ENCODE measurements around the gene KANK2.

KANK2 gene

GRCh38 chr19:11225815-11226214, 28.5 kb upstream of the KANK2 start:
- no peak for DNase-seq (ENCODE audit: low spot score)

DNA sequence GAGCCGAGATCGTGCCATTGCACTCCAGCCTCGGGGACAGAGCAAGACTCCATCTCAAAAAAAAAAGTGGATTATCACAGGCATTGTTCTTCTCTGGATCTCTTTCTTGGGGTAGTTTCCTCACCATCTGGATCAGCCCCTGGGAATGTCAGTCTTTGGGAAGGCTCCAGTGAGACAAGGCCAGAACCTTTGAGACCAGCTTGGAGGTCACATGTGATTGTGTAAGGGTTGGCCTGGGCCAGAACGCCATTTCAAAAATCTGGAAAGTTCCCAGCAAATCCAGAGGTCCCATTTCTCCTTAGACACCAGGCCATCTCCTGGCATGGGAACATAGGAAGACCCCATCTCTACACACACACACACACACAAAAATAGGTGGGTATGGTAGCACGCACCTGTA, 27.8 kb upstream of the KANK2 start:
- no peak for DNase-seq (ENCODE audit: low spot score)

- no peak for DNase-seq (ENCODE audit: low spot score)
These were observed 27.1 kb upstream of the KANK2 start for GRCh38 chr19:11224429-11224828.

GRCh38 chr19:11223200-11223599, 25.9 kb upstream of the KANK2 start:
- DNase-seq (ENCODE audit: low spot score) = no peak

DNA sequence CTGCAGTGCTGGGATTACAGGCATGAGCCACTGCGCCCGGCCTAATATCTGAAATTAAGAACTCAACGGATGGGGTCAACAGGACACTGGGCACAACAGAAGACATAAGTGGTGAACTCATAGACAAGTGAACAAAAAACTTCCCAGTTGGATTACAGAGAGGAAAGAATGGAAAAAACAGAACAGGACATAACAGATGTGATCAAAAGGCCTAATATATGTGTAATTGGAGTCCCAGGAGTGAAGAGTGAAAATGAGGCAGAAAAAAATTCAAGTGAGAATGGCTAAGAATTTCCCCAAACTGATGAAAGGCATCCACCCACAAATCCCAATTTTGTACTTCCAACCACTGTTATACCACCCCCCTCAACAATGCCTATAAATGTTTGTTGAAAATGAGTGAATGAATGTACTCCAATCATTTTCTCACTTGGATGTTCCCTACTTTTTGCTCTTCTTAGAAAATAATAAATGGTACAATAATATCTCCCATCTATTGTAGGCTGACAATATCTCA, 23.8 kb upstream of the KANK2 start:
- DNase-seq (ENCODE audit: low spot score) = no peak

DNA sequence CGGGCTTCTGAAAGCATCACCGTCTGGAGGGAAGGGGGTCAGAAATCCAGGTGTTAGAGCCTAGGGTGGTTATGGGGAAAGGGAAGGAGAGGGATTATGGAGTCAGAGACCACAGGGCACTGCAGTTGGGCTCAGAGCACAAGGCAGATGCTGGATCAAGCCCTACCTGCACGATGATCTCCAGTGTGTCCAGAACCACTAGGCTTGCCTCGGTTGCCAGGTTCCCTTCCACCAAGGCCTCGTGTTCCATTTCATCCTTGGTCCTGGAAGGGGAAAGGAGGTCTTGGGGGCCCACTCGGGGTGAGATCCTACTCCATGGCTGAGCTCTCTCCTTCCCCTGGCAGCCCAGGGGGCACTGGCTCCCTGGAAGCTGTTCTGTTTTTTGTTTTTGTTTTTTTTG, 17.0 kb upstream of the KANK2 start:
- DNase-seq (ENCODE audit: low spot score) = no peak

DNA sequence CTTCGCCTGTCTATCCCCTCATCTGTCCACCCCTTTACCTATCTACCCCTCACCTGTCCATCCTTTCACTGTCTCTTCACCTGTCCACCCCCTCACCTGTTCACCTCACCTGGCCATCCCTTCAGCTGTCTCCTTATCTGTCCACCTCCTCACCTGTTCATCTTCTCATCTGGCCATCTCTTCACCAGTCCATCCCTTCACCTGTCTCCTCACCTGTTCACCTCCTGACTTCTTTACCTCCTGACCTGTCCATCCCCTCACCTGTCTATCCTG, 13.2 kb upstream of the KANK2 start:
- no peak for DNase-seq (ENCODE audit: low spot score)

DNA sequence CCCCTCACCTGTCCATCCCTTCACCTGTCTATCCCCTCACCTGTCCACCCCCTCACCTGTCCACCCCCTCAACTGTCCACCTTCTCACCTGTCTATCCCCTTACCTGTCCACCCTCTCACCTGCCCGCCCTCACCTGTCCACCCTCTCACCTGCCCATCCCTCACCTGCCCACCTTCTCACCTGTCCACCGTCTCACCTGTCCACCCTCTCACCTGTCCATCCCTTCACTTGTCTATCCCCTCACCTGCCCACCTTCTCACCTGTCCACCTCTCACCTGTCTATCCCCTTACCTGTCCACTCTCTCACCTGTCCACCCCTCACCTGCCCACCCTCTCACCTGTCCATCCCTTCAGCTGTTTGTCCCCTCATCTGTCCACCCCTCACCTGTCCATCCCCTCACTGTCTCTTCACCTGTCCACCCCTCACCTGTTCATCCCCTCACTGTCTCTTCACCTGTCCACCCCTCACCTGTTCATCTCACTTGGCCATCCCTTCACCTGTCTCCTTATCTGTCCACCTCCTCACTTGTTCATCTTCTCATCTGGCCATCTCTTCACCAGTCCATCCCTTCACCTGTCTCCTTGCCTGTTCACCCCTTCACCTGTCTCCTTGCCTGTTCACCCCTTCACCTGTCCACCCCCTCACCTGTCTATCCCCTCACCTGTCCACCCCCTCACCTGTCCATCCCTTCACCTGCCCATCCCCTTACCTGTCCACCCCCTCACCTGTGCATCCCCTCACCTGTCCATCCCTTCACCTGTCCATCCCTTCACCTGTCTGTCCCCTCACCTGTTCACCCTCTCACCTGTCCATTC, 12.7 kb upstream of the KANK2 start:
- no peak for DNase-seq (ENCODE audit: low spot score)

DNA sequence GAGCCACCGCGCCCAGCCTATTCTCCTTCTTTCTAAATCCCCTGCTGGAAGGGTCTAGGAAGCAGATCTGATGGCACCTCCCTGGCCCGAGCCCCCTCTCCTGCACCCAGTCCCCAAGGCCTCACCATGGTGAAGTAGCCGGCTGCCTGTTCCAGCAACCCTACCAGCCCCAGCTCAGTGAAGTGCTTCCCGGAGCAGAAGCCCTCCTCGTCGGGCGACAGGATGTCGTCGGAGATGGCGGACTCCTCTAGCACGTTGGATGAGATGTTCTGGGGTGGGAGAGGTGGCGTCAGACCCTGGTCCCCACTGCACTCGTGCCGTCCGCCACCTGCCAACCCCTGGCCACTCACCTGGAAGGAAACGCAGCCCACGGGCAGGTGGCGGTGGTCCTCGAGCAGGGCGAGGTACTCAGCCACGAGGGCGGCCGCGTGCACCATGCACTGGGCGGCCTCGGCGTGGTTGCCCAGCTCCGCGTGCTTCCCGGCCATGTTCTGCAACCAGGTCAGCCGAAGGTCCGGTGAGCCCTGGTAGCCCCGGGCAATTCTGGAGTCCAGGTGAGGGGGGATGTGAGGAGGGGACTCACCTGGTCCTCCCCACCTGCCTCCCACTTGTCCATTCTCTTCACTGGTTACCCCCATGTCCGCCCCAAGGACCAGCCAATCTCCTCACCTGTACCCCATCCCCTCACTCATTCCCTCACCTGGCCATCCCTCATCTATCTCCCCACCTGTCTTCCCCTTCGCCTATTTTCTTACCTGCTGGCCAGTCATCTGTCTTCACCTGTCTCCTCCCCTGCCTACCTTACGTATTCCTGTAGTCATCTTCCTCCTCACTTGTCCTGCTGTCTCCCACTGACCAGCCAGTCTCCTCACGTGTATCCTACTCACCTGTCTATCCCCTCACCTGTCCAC, 11.5 kb upstream of the KANK2 start:
- DNase-seq (ENCODE audit: low spot score) = no peak

DNA sequence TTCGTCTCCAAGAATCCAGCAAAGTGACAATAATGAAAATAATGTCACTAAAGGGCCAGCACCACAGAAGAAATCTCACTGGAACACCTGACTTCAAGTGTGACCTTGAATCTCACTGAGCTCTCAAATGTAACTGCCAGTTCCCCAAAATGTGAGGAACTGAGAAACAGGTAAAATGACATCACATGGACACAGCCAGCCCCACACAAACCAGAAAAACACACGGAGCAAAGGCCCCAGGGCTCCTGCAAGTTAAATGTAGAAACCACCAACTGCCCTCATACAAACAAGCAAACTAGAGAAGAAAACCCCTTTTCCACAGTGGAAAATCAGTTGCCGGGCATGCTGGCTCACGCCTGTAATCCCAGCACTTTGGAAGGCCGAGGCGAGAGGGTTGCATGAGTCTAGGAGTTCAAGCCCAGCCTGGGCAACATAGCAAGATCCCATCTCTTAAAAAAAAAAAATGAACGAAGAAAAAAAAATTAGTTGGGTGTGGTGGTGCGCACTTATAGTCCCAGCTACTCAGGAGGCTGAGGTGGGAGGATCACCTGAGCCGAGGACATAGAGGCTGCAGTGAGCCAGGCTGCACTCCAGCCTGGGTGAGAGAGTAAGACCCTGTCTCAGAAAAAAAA, 8.7 kb upstream of the KANK2 start:
- no peak for DNase-seq (ENCODE audit: low spot score)

DNA sequence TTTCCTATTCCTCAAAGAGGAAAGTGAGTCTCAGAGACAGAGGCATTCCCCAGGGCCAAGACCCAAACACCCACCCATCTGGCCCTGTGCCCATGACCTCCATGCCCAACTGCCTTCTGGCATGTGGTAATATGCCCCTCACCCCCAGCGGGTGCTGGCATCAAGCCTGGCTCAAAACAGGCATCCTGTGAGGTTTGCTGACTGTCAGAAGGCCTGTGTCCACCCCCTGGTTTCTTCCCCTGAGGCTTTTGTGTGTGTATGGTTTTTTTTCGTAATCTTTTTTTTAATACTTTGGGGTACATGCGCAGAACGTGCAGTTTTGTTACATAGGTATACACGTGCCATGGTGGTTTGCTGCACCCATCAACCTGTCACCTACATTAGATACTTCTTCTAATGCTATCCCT, 7.6 kb upstream of the KANK2 start:
- DNase-seq (ENCODE audit: low spot score) = no peak

GRCh38 chr19:11204076-11204602, 6.8 kb upstream of the KANK2 start:
- no peak for DNase-seq (ENCODE audit: low spot score)

DNA sequence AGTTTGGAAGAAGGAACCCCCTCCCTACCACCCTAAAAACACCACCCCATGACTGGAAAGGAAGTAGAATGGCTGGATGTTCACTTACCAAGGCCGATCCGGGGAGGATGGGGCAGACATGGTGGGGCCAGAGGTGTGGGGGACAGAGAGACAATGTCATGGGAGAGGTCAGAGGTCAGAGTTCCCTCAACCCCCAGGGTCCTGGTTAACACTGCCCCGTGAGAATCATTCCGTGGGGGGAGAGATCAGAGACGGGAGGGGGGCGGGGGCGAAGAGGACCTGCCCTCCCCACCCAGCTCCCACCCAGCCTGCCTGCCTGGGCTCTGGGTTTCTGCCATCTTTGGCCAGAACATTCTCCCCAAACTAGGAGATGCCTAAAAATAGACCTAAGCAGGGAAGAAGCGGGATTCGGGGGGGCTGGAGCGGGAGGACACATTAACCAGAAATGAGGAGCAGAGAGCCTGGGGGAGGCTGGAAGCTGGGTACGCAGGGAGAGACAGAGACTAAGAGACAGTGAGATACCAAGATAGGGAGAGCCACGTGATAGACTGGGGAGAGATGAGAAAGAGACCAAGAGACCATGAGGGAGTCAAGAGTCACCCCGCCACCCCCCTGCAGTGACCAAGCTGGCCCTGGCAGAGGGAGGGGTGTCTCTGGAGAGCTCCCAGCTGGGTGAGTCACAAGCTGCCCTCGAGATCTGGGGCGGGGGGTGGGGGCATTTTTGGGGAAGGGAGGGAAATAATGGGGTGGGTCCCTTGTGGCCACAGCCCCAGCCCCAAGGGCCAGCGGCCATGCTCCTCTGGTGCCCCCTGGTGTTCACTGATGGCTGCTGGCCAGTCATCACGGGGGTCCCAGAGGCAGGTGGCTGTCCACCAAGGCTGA, 6.1 kb upstream of the KANK2 start:
- DNase-seq (ENCODE audit: low spot score) = no peak

DNA sequence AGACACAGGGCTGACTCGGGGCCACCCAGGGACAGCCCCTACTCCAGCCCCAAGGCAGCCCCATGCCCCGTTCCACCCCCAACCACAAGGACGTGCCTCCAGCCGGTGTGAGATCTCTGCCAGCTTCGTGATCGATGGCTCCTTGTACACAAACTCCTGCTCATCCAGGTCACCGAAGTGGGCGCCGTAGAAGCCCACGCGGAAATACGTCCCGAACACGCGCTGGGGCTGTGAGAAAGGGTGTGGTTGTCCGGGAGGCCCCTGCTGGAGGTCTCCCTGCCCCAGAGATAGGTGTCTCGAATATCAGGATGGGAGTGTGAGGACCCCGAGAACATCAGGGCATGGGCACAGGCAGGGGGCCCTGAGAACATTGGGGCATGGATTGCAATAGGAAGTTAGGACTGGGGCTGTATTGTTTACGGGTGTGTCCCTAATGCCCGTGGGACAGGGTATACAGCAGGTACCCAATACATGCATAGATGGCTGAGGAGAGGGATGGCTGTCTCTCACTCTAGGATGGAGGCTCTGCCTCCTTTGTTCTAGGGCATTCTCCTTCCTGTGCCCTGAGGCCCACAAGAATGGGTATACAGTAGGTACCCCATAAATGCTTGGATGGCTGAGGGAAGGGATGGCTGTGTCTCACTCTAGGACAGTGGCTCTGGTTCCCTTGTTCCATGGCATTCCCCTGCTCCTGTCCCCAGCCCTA, 5.3 kb upstream of the KANK2 start:
- no peak for DNase-seq (ENCODE audit: low spot score)

- no peak for DNase-seq (ENCODE audit: low spot score)
These were observed 4.4 kb upstream of the KANK2 start for GRCh38 chr19:11201791-11202190.

GRCh38 chr19:11200931-11201330, 3.6 kb upstream of the KANK2 start:
- DNase-seq (ENCODE audit: low spot score) = no peak

DNA sequence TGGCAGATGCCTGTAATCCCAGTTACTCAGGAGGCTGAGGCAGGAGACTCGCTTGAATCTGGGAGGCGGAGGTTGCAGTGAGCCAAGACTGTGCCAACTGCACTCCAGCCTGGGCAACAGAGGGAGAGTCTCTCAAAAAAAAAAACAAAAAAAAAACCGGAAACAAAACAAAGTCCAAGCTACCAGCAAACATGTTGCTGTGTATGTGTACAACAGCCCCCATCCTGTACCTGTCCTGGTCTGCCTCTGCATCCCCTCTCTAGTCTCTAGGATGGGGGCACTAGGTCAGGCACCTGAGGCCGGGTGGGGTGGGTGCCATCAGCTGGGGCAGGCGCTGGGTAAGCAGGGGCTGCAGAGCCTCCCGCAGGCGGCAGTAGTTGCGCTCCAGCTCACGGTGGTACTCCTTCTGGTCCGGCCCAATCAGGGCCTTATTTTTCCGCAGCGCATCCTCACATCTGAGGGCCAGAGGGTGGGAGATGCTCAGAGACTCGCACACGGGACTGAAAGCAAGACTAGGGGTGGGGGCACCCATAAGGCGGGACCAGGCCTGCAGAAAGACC, 2.8 kb upstream of the KANK2 start:
- DNase-seq (ENCODE audit: low spot score) = no peak

- DNase-seq (ENCODE audit: low spot score) = no peak
These were observed 2.2 kb upstream of the KANK2 start for GRCh38 chr19:11199517-11199916.

- DNase-seq (ENCODE audit: low spot score) = no peak
These were observed 1.6 kb upstream of the KANK2 start for GRCh38 chr19:11198769-11199424.

- DNase-seq (ENCODE audit: low spot score) = no peak
These were observed 810 bp upstream of the KANK2 start for GRCh38 chr19:11198175-11198534.
